ENCODE results near the gene TPK1. TPM values are rescaled to one million over a fixed set of nuclear protein-coding genes. Genes with fewer than 3 reads are reported as not detected.
A peak's percentile ranks its signal among the peaks of the same experiment; 100 is the strongest.

TPK1 gene
- total and polyA plus RNA-seq, 4 donors = 5.3 to 16.8 (median 15.9) TPM

DNA sequence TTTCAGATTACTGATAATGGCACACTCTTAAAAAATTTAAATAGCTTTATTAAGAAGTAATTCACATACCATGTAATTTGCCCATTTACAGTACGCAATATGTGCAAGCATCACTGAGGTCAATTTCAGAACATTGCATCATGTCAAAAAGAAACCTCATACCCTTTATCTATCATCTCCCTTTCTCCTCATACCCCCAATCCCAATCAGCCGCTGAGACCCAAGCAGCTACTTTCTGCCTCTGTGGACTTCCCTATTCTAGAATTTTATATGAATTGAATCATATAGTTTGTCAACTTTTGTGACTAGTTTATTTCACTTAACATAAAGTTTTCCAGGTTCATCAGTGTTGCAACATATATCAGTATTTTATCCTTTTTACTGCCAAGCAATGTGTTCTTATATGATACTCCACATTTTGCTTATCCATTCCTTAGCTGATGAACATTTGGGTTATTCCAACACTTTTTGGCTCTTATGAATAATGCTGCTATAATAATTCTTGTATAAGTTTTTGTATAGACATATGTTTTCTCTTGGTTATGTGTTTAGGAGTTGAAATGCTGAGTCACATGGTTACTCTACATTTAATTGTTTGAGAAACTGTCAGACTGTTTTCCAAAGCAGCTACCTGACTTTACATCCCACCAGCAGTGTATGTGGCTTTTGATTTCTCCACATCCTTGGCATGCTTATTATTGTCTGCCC lies 26.9 kb upstream of the TPK1 start:
- 81 to 89% methylated on average over 2 of the region's 2 CpGs for WGBS, 2 donors
- no peak overlapping the region for H3K4me3 ChIP-seq
- DNase-seq (no peak), ATAC-seq (ENCODE audit: insufficient read depth, low FRiP score) (no peak)
- no peaks in the 10 kb centered on the region for H3K9me3 ChIP-seq (ENCODE audit: control insufficient read depth in 4 of 4, insufficient read depth in 3 of 4, low read length in 3 of 4)
- H3K4me1 ChIP-seq (ENCODE audit: control insufficient read depth in 5 of 5, insufficient read depth in 5 of 5, low read length in 5 of 5) = no peaks in the 10 kb centered on the region
- no peak overlapping the region for H3K27ac ChIP-seq (ENCODE audit: low read depth in 1 of 2, low read length in 1 of 2)
- no peaks in the 10 kb centered on the region for H3K36me3 ChIP-seq (ENCODE audit: control insufficient read depth in 4 of 4, insufficient read depth in 4 of 4, low read length in 4 of 4)
- no peak overlapping the region for H3K9ac ChIP-seq (ENCODE audit: insufficient read depth in 1 of 2, low read length in 2 of 2)
- TF ChIP-seq CTCF (IDR thresholded peaks at IDR 0.05; ENCODE audit: control extremely low read depth, extremely low read depth) = no peak
- H3K27me3 ChIP-seq (ENCODE audit: control insufficient read depth in 3 of 3, insufficient read depth in 3 of 3, low read length in 2 of 3) = no peaks in the 10 kb centered on the region

GRCh38 chr7:144859739-144860138 lies 23.9 kb upstream of the TPK1 start:
- Histone ChIP-seq H3K9ac (ENCODE audit: insufficient read depth in 1 of 2, low read length in 2 of 2) (no peak overlapping the region), H3K4me3 (no peak overlapping the region), H3K27ac (ENCODE audit: low read depth in 1 of 2, low read length in 1 of 2) (no peak overlapping the region), H3K36me3 (ENCODE audit: control insufficient read depth in 4 of 4, insufficient read depth in 4 of 4, low read length in 4 of 4) (no peaks in the 10 kb centered on the region), H3K4me1 (ENCODE audit: control insufficient read depth in 5 of 5, insufficient read depth in 5 of 5, low read length in 5 of 5) (no peaks in the 10 kb centered on the region), H3K27me3 (ENCODE audit: control insufficient read depth in 3 of 3, insufficient read depth in 3 of 3, low read length in 2 of 3) (no peaks in the 10 kb centered on the region), H3K9me3 (ENCODE audit: control insufficient read depth in 4 of 4, insufficient read depth in 3 of 4, low read length in 3 of 4) (no peaks in the 10 kb centered on the region)
- 57% methylated on average over 3 of the region's 3 CpGs for WGBS, 2 donors
- no peak for ATAC-seq (ENCODE audit: insufficient read depth, low FRiP score)
- no peak for DNase-seq
- no peak for TF ChIP-seq CTCF (IDR thresholded peaks at IDR 0.05; ENCODE audit: control extremely low read depth, extremely low read depth)

GRCh38 chr7:144857463-144857862 lies 21.6 kb upstream of the TPK1 start:
- no peaks in the 10 kb centered on the region for H3K9me3 ChIP-seq (ENCODE audit: control insufficient read depth in 4 of 4, insufficient read depth in 3 of 4, low read length in 3 of 4)
- H3K4me1 ChIP-seq (ENCODE audit: control insufficient read depth in 5 of 5, insufficient read depth in 5 of 5, low read length in 5 of 5) = no peaks in the 10 kb centered on the region
- H3K4me3 ChIP-seq = no peak overlapping the region
- H3K36me3 ChIP-seq (ENCODE audit: control insufficient read depth in 4 of 4, insufficient read depth in 4 of 4, low read length in 4 of 4) = no peaks in the 10 kb centered on the region
- no peak overlapping the region for H3K27ac ChIP-seq (ENCODE audit: low read depth in 1 of 2, low read length in 1 of 2)
- DNase-seq (peak in 1 of 3 donors; percentile 12), ATAC-seq (ENCODE audit: insufficient read depth, low FRiP score) (no peak)
- 71 to 81% methylated on average over 1 of the region's 1 CpG for WGBS, 2 donors
- TF ChIP-seq CTCF (IDR thresholded peaks at IDR 0.05; ENCODE audit: control extremely low read depth, extremely low read depth) = no peak
- H3K9ac ChIP-seq (ENCODE audit: insufficient read depth in 1 of 2, low read length in 2 of 2) = no peak overlapping the region
- H3K27me3 ChIP-seq (ENCODE audit: control insufficient read depth in 3 of 3, insufficient read depth in 3 of 3, low read length in 2 of 3) = no peaks in the 10 kb centered on the region

All from lung (tissue), 12 donors.